Activated T-helper 17 cell treated with anti-CD3 and anti-CD28 coated beads, Interleukin-2, amount 50 U/mL, for 72 hours (primary cell): ENCODE results near the gene FAM3B. TPM values are rescaled to one million over a fixed set of nuclear protein-coding genes. Genes with fewer than 3 reads are reported as not detected.
A peak's percentile ranks its signal among the peaks of the same experiment; 100 is the strongest.
"Not testable (repeated sequence)": the region's sequence is repeated elsewhere in the genome, so short reads cannot be mapped to it uniquely, and the experiment has no call there.

Source experiments
- ATAC-seq: fragments of 150-1000 bp; cut with Tn5 transposase; replicated peaks from 2 replicates; pipeline ENCODE4 v1.10.0; 2021; ENCODE audit warnings: mild to moderate bottlenecking, moderate library complexity
- H3K27ac Mint-ChIP-seq: one replicate; pipeline ENCODE4 v1.8.0; 2022; ENCODE audit warnings: mixed read lengths
- H3K27me3 Mint-ChIP-seq: one replicate; pipeline ENCODE4 v1.8.0; 2022; ENCODE audit warnings: mixed read lengths
- H3K36me3 Mint-ChIP-seq: one replicate; pipeline ENCODE4 v1.8.0; 2022; ENCODE audit warnings: low read depth, mild to moderate bottlenecking, mixed read lengths
- H3K4me1 Mint-ChIP-seq: one replicate; pipeline ENCODE4 v1.8.0; 2022; ENCODE audit warnings: mixed read lengths
- H3K4me3 Mint-ChIP-seq: one replicate; pipeline ENCODE4 v1.8.0; 2022; ENCODE audit warnings: mild to moderate bottlenecking, mixed read lengths
- H3K9me3 Mint-ChIP-seq: one replicate; pipeline ENCODE4 v1.8.0; 2022; ENCODE audit warnings: mixed read lengths
- total RNA-seq, 2 donors: library from RNA; stranded (reverse); gene quantifications; one replicate each; pipeline ENCODE4 v1.2.3, GENCODE V29; 2022

Gene FAM3B
- total RNA-seq, 2 donors from 2014 or later, result not detected

DNA sequence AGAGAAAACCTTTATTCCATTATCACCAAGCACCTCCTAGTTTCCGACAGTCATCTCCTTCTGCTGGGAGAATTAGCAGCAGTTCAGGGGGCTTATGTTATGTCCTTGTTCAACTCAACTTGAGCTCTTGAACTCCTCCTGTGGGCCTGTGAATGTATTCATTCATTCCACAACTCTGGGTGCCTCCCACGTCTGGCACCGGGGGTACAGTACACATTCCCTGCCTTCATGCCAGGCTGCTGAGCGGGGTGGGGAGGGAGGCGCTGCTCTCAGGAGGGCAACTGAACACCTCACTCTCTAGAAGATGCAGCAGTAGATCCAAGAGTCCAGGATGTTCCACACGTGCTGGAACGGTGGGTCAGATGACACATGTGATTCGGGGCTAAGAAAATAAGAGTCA lies 40.9 kb downstream of the FAM3B start:
- ATAC-seq, result no peak
- H3K9me3 Mint-ChIP-seq, result no peaks in the 10 kb centered on the region
- no peak overlapping the region for H3K27ac Mint-ChIP-seq
- no peaks in the 10 kb centered on the region for H3K36me3 Mint-ChIP-seq
- no peaks in the 10 kb centered on the region for H3K27me3 Mint-ChIP-seq
- no peak overlapping the region for H3K4me3 Mint-ChIP-seq
- peaks cover 10% of the 10 kb centered on the region for H3K4me1 Mint-ChIP-seq

DNA sequence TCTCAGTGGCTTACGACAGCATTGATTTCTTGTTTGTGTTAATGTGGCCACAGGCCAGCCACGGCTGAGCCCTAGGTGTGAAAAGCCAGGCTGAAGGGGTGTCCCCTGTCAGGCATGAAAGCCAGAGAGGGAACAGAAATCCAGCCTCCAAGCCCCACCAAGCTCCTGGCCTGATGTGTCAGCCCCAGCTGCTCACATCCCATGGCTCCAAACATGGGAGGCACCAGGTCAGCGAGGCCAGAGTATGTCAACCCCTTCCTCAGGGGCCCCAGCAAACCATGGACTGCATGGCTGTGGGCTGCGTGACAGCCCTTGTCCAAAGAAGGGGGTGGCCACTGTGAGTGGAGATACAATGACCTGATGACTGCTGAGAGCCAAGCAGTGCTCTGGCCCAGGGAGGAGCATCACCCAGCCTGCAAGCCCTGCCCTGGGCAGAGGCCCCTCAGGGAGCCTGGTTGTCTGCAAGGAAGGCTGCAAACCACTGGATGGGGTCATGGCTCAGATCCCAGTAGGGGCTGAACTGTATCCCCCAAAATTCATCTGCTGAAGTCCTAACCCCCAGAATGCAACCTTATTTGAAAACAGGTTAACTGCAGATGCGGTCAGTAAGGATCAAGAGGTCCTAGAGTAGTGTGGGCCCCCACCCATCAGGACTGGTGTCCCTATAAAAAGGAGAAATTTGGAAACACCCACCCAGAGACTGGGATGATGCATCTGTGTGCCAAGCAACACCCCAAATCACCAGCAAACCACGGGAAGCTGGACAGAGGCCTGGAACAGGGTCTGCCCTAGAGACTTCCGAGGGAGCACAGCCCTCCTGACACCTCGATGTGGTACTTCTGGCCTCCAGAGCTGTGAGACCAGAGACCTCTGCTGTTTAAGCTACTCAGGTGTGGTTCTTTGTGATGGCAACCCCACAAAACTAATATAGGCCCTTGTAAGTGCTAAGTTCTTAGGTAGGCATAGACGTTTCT lies 41.9 kb downstream of the FAM3B start:
- ATAC-seq, result no peak
- Mint-ChIP-seq H3K4me1 (peaks cover 17% of the 10 kb centered on the region), H3K4me3 (no peak overlapping the region), H3K27ac (no peak overlapping the region), H3K36me3 (no peaks in the 10 kb centered on the region), H3K9me3 (no peaks in the 10 kb centered on the region), H3K27me3 (no peaks in the 10 kb centered on the region)

DNA sequence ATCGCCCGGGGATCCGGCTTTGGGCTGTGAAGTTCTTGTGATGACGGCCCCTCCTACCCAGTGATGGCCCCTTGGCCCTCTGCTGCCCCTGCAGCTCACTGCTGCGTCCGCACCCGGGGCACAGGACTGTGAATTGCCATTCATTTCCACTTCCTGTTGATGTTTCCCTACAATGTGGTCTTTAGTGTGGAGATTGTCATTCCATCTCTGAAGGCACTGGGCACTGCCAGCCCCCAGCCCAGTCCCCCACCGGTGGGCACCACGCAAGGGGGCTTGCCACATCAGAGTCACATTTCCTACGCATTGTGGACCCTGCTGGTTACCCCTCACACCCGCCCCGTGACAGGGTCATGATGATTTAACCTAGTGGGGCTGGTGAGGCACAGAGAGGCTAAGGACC lies 42.7 kb downstream of the FAM3B start:
- no peak for ATAC-seq
- no peak overlapping the region for H3K27ac Mint-ChIP-seq
- no peak overlapping the region for H3K4me3 Mint-ChIP-seq
- no peaks in the 10 kb centered on the region for H3K9me3 Mint-ChIP-seq
- no peaks in the 10 kb centered on the region for H3K27me3 Mint-ChIP-seq
- no peaks in the 10 kb centered on the region for H3K36me3 Mint-ChIP-seq
- H3K4me1 Mint-ChIP-seq, result peaks cover 21% of the 10 kb centered on the region

DNA sequence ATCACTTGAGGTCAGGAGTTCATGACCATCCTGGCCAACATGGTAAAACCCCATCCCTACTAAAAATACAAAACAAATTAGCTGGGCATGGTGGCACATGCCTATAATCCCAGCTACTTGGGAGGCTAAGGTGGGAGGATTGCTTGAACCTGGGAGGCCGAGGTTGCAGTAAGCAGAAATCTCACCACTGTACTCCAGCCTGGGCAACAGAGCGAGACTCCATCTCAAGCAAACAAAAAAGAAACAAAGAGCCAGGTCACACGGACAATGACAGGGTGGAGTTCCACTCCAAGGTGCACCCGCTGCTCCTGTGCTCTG lies 43.1 kb downstream of the FAM3B start:
- not testable (repeated sequence) for H3K27me3 Mint-ChIP-seq, H3K9me3 Mint-ChIP-seq, ATAC-seq, H3K27ac Mint-ChIP-seq, H3K36me3 Mint-ChIP-seq, H3K4me3 Mint-ChIP-seq
- peaks cover 21% of the 10 kb centered on the region for H3K4me1 Mint-ChIP-seq

DNA sequence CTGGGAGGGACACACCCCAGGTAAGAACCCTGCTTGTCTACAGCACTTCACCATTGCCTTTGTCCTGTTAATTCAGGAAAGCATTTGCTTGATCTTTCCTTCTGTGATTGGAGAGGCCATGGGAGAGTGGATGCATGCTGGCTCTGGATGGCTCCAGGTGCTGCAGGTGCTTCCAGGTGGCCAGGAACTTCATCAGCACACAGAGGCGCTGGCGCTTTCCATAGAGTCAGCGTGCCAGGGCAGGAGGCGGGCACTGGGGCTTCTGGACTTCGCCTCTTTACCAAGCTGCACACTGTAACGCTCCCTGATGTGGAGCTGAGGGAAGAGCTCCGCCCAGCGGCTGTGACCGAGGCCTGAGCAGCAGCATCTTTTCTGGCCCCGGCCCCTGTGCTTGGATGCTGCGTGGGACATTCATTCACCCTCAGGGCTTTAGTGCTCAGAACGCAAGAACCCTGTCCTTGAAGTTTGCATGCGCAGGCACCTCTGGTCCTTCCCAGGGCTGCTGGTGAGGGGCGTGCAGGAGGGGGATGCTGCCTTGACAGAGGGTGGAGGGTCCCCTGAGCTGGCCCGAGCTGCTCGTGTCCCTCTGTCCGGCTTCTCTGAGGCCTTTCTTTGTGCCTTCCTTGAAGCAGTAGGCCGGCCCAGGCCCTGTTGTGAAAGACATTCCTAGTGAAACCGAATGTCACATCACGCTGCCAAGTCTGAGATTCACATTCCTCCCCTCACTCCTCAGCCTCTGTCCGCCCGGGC lies 43.6 kb downstream of the FAM3B start:
- no peak overlapping the region for H3K4me3 Mint-ChIP-seq
- ATAC-seq, result no peak
- H3K4me1 Mint-ChIP-seq, result peaks cover 21% of the 10 kb centered on the region
- H3K27me3 Mint-ChIP-seq, result no peaks in the 10 kb centered on the region
- no peaks in the 10 kb centered on the region for H3K36me3 Mint-ChIP-seq
- H3K9me3 Mint-ChIP-seq, result no peaks in the 10 kb centered on the region
- peak overlapping the region; percentile 65 for H3K27ac Mint-ChIP-seq

DNA sequence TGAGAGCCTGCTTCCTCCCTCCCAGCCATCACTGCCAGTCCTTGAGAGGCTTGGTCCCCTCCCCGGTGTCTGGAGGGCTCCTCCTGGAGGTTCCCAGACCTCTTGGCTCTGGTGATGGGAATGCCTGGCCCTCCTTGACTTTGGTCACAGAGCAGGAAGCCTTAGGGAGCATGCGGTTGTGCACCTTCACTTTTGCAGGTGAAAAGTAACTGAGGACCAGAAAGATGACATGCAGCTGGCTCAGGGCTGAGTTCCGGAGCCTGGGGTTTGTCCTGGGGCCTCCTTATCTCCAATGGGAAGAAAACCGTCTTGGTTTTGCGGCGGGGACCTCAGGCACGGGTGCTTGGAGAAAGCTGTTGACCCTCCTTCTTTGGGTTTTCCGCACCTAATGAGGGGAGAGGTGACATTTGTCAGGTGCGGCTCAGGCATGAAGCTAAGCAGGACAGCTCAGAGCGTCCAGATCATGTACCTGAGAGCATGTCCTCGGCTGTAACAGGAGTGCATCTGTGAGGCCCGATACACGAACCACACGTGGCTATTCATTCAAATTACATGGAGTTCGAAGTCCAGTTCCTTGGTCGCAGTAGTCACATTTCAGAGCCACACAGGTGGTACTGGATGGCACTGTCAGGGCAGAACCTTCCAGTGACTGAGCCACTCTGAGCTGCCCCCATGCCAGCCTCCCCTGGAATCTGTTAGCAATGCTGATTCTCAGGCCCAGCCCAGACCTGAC lies 44.6 kb downstream of the FAM3B start:
- Mint-ChIP-seq H3K27ac (peak overlapping the region; percentile 97), H3K27me3 (no peaks in the 10 kb centered on the region), H3K4me3 (peak overlapping the region; percentile 86), H3K36me3 (no peaks in the 10 kb centered on the region), H3K4me1 (peaks cover 21% of the 10 kb centered on the region), H3K9me3 (no peaks in the 10 kb centered on the region)
- no peak for ATAC-seq

DNA sequence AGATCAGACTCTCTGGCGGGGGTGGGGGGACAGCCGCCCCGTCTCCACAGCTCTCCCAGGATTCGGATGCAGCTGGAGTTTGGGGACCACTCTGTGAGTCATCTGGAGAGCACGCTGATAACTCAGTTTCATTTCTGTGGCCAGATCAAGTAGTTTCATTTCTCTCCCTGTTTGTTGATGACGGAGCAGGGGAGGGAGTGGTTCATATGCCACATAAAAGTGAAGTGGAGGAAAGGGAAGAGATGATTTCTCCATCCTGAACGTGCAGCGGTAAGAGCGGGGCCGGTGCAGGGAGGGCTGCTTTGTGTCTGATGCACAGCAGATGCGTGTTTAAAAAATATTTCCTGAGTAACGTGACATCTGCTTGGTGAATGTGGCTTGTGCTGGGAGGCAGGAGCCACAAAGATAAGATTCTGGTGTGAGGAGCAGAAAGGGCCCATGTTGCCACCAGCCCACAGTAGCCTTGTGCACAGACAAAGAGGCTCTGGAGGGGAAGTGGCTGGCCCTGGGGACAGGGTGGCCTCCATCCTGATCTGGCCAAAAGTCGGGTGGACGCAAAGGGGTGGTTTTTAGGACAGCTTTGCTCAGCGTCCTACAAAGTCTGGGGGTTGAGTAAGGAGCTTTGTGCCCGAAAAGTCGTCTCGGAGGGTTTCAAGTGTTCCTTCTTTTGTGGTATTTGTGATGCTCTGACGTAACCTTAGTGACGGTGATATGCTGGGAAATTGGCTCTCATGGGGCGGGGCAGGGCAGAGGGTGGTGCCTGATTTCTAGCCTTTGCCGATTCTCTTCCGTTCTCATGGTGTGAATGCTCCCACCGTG lies 45.4 kb downstream of the FAM3B start, which contains the start of gene MX2:
Gene MX2 (plus strand): TSS at position 242 of the 819 bp plus-strand sequence. CDS start 14,880 bp downstream, outside the sequence.
- no peaks in the 10 kb centered on the region for H3K9me3 Mint-ChIP-seq
- H3K27ac Mint-ChIP-seq, result peak within 1 kb of the TSS; percentile 97
- H3K27me3 Mint-ChIP-seq, result no peaks in the 10 kb centered on the region
- peaks cover 21% of the 10 kb centered on the region for H3K4me1 Mint-ChIP-seq
- H3K36me3 Mint-ChIP-seq, result no peaks in the 10 kb centered on the region
- H3K4me3 Mint-ChIP-seq, result peak within 1 kb of the TSS; percentile 86
- ATAC-seq, result peak; percentile 84

DNA sequence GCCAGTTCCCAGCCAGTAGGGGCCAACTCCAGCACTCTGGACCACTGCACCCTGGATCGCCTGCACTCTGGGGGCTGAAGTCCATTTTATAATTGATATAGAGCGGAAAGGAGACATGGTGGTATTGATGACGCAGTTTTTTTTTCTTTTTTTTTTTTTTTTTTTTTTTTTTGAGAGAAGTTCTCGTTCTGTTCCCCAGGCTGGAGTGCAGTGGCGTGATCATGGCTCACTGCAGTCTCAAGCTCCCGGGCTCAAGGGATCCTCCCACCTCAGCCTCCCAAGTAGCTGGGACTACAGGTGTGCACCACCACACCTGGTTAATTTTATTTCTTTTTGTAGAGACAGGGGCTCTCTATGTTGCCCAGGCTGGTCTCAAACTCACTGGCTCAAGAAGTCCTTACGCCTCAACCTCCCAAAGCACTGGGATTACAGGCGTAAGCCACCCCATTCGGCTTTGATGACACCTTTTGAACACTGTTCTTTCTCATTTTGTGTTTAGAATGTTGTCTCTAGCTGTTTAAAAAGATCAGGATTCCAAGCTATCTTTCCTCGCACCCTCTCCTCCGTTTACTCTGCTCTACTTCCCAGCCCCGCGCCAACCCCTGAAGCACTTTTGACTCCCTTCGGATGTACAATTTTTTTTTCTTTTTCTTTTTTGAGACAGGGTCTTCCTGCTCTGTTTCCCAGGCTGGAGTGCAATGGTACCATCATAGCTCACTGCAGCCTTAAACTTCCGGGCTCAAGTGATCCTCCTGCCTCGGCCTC lies 46.2 kb downstream of the FAM3B start:
- H3K27ac Mint-ChIP-seq, result peak overlapping the region; percentile 97
- peak; percentile 3 for ATAC-seq
- no peaks in the 10 kb centered on the region for H3K9me3 Mint-ChIP-seq
- no peaks in the 10 kb centered on the region for H3K27me3 Mint-ChIP-seq
- H3K4me3 Mint-ChIP-seq, result peak overlapping the region; percentile 86
- H3K4me1 Mint-ChIP-seq, result peaks cover 25% of the 10 kb centered on the region
- no peaks in the 10 kb centered on the region for H3K36me3 Mint-ChIP-seq

DNA sequence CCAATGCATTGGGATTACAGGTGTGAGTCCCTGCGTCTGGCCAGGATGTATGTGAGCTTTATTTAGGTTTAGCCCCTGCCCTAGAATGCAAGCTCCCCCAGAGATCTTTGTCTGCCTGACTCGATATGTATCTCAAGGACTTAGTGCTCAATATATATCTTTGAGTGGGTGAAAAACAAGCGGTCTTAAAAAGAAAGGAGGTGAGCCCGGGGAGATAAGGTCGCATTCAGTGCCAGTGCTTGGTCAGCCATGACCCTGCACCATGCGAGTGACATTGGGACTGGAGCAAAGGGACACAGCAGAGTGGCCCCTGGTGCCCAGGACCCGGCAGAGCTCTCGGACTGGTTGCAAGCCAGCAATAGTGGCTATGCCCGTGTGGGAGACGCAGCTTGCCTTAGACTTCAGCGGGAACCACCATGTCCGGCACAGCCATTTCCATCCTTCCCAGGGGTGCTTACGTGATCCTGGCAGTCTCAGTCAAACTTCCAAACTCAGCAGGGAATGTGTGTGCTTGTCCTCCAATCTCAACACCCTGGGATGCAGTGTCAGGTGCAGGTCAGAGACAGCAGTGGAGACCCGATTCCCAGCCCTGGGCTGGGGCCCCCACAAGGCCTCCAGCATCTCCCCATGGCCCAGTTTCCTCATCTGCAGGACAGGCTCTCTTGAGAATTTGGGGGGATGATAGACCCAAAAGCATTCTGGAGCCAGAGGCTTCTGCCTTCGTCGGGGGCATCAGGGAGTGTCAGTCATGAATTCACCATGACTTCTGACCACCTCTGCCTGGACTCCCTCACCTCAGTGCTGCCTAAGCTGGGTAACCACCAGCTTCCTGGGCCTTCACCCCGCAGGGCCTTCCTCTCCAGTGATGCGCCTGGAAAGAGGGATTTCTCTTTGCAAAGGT lies 47.0 kb downstream of the FAM3B start:
- Mint-ChIP-seq H3K4me1 (peaks cover 28% of the 10 kb centered on the region), H3K9me3 (no peaks in the 10 kb centered on the region), H3K4me3 (peak overlapping the region; percentile 86), H3K27me3 (no peaks in the 10 kb centered on the region), H3K36me3 (no peaks in the 10 kb centered on the region), H3K27ac (peak overlapping the region; percentile 97)
- no peak for ATAC-seq

DNA sequence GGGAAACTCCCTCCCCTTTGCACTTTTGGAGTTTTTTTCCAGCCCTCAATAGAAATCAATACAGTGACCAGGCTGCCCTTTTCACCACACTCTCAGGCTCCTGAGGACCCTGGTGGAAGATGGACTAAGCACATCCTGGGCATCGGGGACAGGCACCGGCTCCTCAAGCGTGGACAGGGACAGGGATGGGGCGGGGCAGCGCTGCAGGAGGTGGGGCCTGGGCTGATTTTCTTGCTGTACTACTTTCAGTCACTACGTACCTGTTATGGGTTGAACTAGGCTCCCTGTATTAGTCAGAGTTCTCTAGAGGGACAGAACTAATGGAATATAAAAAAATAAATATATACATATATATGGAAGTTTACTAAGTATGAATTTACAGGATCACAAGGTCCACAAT lies 47.7 kb downstream of the FAM3B start:
- H3K4me1 Mint-ChIP-seq, result peaks cover 28% of the 10 kb centered on the region
- no peak for ATAC-seq
- no peak overlapping the region for H3K27ac Mint-ChIP-seq
- H3K9me3 Mint-ChIP-seq, result no peaks in the 10 kb centered on the region
- H3K4me3 Mint-ChIP-seq, result peak overlapping the region; percentile 86
- H3K36me3 Mint-ChIP-seq, result no peaks in the 10 kb centered on the region
- no peaks in the 10 kb centered on the region for H3K27me3 Mint-ChIP-seq

DNA sequence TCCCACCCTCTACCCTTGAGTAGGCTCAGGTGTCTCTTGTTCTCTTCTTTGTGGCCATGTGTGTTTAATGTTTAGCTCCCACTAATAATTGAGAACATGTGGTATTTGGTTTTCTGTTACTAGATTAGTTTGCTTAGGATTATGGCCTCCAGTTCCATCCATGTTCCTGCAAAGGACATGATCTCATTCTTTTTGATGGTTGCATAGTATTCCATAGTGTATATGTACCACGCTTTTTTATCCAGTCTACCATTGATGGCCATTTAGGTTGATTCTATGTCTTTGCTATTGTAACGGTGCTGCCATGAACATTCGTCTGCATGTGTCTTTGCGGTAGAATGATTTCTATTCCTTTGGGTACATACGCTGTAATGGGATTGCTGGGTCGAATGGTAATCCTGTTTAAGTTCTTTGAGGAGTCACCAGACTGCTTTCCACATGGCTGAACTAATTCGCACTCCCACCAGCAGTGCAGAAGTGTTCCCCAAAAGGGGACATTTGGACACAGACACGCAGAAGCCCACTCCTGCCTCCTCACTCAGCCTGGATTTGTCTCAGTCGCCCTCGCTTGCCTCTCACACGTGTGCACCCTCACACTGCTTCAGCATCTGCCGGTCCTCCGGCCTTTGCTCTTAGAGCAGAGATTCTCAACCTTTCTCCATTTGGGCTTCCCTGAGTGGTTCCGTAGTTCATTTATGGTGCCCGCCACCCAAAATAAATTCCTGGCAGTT lies 48.9 kb downstream of the FAM3B start:
- H3K4me1 Mint-ChIP-seq, result peaks cover 30% of the 10 kb centered on the region
- H3K27ac Mint-ChIP-seq, result no peak overlapping the region
- H3K27me3 Mint-ChIP-seq, result no peaks in the 10 kb centered on the region
- ATAC-seq, result no peak
- H3K36me3 Mint-ChIP-seq, result no peaks in the 10 kb centered on the region
- H3K4me3 Mint-ChIP-seq, result no peak overlapping the region
- no peaks in the 10 kb centered on the region for H3K9me3 Mint-ChIP-seq

DNA sequence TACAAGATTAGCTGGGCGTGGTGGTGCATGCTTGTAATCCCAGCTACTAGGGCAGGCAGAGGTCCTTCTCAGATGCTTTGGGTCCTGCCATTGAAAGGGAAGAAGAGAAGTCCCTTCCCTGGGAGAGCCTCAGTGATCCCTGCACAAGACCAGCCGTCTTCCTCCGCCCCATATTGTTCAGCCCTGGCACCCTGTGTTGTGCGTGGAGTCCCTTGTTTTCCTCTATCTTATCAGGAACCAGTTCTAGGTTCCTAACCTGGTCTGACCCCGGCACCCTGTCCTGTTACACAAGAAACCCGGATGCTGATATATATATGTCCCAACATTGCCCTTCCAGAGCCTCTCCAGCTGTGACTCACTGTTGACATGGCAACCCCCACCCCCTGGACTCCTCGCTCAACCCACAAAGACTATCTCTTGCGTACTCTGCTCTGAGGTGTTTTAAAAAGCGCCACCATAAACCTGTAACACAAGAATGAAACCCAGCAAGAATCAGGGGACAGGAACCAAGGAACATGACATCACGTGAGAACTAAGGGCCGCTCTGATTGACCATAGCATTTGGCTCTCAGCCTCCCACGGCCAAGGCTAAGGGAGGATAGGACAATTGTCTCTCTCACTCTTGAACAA lies 50.0 kb downstream of the FAM3B start:
- Mint-ChIP-seq H3K27me3 (no peaks in the 10 kb centered on the region), H3K4me3 (no peak overlapping the region), H3K36me3 (no peaks in the 10 kb centered on the region), H3K9me3 (peaks cover 4% of the 10 kb centered on the region), H3K27ac (peak overlapping the region; percentile 82), H3K4me1 (peaks cover 34% of the 10 kb centered on the region)
- no peak for ATAC-seq
